ENCODE data around the gene ANXA8. TPM values are rescaled to one million over a fixed set of nuclear protein-coding genes. Genes with fewer than 3 reads are reported as not detected.

The ANXA8 gene
- total RNA-seq, 1 experiment from 2014 or later, result 1.1 TPM

DNA sequence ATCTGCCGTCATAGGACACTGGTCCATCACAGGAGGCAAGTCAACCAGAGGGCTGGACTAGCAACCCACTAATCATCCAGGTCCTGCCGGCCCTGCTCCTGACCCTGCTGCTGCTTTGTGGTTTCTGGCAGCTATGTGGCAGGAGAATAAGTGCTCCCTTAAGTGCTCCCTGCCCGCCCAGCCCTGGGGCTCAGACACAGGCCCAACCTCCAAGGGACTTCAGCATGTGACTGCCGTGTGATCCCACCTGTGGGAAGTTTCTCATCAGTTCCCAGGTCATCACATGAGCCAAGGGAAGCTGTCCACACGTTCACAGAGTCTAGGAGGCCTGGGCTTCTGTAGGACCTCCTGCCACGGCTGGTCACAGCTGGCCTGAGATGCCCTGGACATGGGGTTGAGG, 65.6 kb downstream of the ANXA8 start:
- BruUV-seq (replicated peaks), result no TSS peak
- TF ChIP-seq EZH2phosphoT487 (IDR thresholded peaks at IDR 0.05; ENCODE audit: borderline replicate concordance, low read length), result no peak
- no peak for TF ChIP-seq EZH2 (IDR thresholded peaks at IDR 0.05; ENCODE audit: low read length, unreplicated experiment)
- TF ChIP-seq CTCF (conservative IDR thresholded peaks at IDR 0.05; ENCODE audit: low read depth, low read length), result no peak
- intact Hi-C loops (cut with micrococcal nuclease), result no loop called here

More for the DNA sequence above, 65.6 kb downstream of the ANXA8 start:
- H3K4me1 ChIP-seq (ENCODE audit: insufficient read depth, low read length), result peaks cover 27% of the 10 kb centered on the region
- H2AFZ ChIP-seq (ENCODE audit: low read length), result no peak overlapping the region
- no peaks in the 10 kb centered on the region for H3K9me3 ChIP-seq (ENCODE audit: low read length)
- no peak overlapping the region for H3K4me3 ChIP-seq (ENCODE audit: low read length)
- H3K4me2 ChIP-seq (ENCODE audit: low read length), result no peak overlapping the region
- H3K9me2 ChIP-seq (replicated peaks; ENCODE audit: low read length), result no peaks in the 10 kb centered on the region
- POLR2A ChIA-PET (ENCODE audit: unreplicated experiment), result no interaction called here
- H3K9ac ChIP-seq (ENCODE audit: low read length), result no peak overlapping the region
- H3K36me3 ChIP-seq (ENCODE audit: low read depth, low read length), result no peaks in the 10 kb centered on the region
- H3K79me2 ChIP-seq (ENCODE audit: low read length), result no peaks in the 10 kb centered on the region
- DNase-seq, result no peak
- CTCF ChIA-PET, result no interaction called here
- no peak for ATAC-seq
- H3F3A ChIP-seq (ENCODE audit: low read length, unreplicated experiment), result no peaks in the 10 kb centered on the region
- H3K27me3 ChIP-seq (ENCODE audit: low read length), result no peaks in the 10 kb centered on the region
- H4K20me1 ChIP-seq (ENCODE audit: low read length), result no peaks in the 10 kb centered on the region
- H3K27ac ChIP-seq (ENCODE audit: low read length), result no peak overlapping the region

Other genes starting within 250 kb of the ANXA8 start
- gene GDF10, start 183.9 kb downstream of the ANXA8 start, total RNA-seq (2014; rRNA removed), result not detected in 2 replicates
- gene GDF2, start 161.7 kb downstream of the ANXA8 start, total RNA-seq (2014; rRNA removed), result not detected in 2 replicates
- not detected in 2 replicates for gene RBP3, start 135.8 kb downstream of the ANXA8 start, total RNA-seq (2014; rRNA removed)
- 1.7 and 2.1 TPM in 2 replicates for gene ZNF488, start 99.8 kb downstream of the ANXA8 start, total RNA-seq (2014; rRNA removed)
- not detected in 2 replicates for gene FAM25G, start 7.6 kb upstream of the ANXA8 start, total RNA-seq (2014; rRNA removed)
- gene AGAP9, start 39.5 kb upstream of the ANXA8 start, total RNA-seq (2014; rRNA removed), result 5.6 and 7.1 TPM in 2 replicates